ENCODE data around the gene GMDS. TPM values are rescaled to one million over a fixed set of nuclear protein-coding genes. Genes with fewer than 3 reads are reported as not detected.

The GMDS gene
- total RNA-seq, 1 donor from 2014 or later = 44.5 TPM

- intact Hi-C loops (cut with micrococcal nuclease) = loop anchor here (10.0 kb wide), 1 partner anchor 421 kb away; no protein-coding TSS in a partner anchor
- Mint-ChIP-seq H3K9me3 (no peaks in the 10 kb centered on the region), H3K4me1 (ENCODE audit: low read depth) (peaks cover 18% of the 10 kb centered on the region), H3K4me3 (no peak overlapping the region), H3K36me3 (ENCODE audit: low read depth) (peaks cover 4% of the 10 kb centered on the region), H3K27ac (no peak overlapping the region), H3K27me3 (ENCODE audit: insufficient read depth) (no peaks in the 10 kb centered on the region)
- no peak for DNase-seq (ENCODE audit: low spot score)
These were observed 471.7 kb downstream of the GMDS start for GRCh38 chr6:1773700-1774099.

- DNase-seq (ENCODE audit: low spot score) = no peak
- Mint-ChIP-seq H3K4me1 (ENCODE audit: low read depth) (peaks cover 25% of the 10 kb centered on the region), H3K9me3 (no peaks in the 10 kb centered on the region), H3K27ac (no peak overlapping the region), H3K4me3 (no peak overlapping the region), H3K27me3 (ENCODE audit: insufficient read depth) (no peaks in the 10 kb centered on the region), H3K36me3 (ENCODE audit: low read depth) (peaks cover 4% of the 10 kb centered on the region)
- intact Hi-C loops (cut with micrococcal nuclease) = loop anchor here (1.0 to 10.0 kb wide), 4 partner anchors 310 to 792 kb away; no protein-coding TSS in a partner anchor
These were observed 474.3 kb downstream of the GMDS start for GRCh38 chr6:1770968-1771723.

- Mint-ChIP-seq H3K4me1 (ENCODE audit: low read depth) (peaks cover 25% of the 10 kb centered on the region), H3K4me3 (peak overlapping the region; percentile 23), H3K27ac (no peak overlapping the region), H3K27me3 (ENCODE audit: insufficient read depth) (no peaks in the 10 kb centered on the region), H3K9me3 (no peaks in the 10 kb centered on the region), H3K36me3 (ENCODE audit: low read depth) (peaks cover 4% of the 10 kb centered on the region)
- intact Hi-C loops (cut with micrococcal nuclease) = loop anchor here (1.0 to 10.0 kb wide), 4 partner anchors 311 to 792 kb away; no protein-coding TSS in a partner anchor
- peak; percentile 24 for DNase-seq (ENCODE audit: low spot score)
These were observed 475.0 kb downstream of the GMDS start for GRCh38 chr6:1770435-1770843.

GRCh38 chr6:1767481-1768246 lies 477.7 kb downstream of the GMDS start:
- Mint-ChIP-seq H3K4me1 (ENCODE audit: low read depth) (peaks cover 25% of the 10 kb centered on the region), H3K36me3 (ENCODE audit: low read depth) (peaks cover 4% of the 10 kb centered on the region), H3K9me3 (no peaks in the 10 kb centered on the region), H3K27ac (no peak overlapping the region), H3K4me3 (no peak overlapping the region), H3K27me3 (ENCODE audit: insufficient read depth) (no peaks in the 10 kb centered on the region)
- intact Hi-C loops (cut with micrococcal nuclease) = no loop called here
- no peak for DNase-seq (ENCODE audit: low spot score)

GRCh38 chr6:1766654-1767053 lies 478.8 kb downstream of the GMDS start:
- Mint-ChIP-seq H3K4me1 (ENCODE audit: low read depth) (peaks cover 23% of the 10 kb centered on the region), H3K27me3 (ENCODE audit: insufficient read depth) (no peaks in the 10 kb centered on the region), H3K4me3 (no peak overlapping the region), H3K36me3 (ENCODE audit: low read depth) (peaks cover 3% of the 10 kb centered on the region), H3K27ac (no peak overlapping the region), H3K9me3 (no peaks in the 10 kb centered on the region)
- intact Hi-C loops (cut with micrococcal nuclease) = no loop called here
- DNase-seq (ENCODE audit: low spot score) = no peak

- no peak overlapping the region for H3K4me3 Mint-ChIP-seq
- no peaks in the 10 kb centered on the region for H3K36me3 Mint-ChIP-seq (ENCODE audit: low read depth)
- intact Hi-C loops (cut with micrococcal nuclease) = no loop called here
- H3K27me3 Mint-ChIP-seq (ENCODE audit: insufficient read depth) = no peaks in the 10 kb centered on the region
- DNase-seq (ENCODE audit: low spot score) = no peak
- H3K9me3 Mint-ChIP-seq = no peaks in the 10 kb centered on the region
- peaks cover 12% of the 10 kb centered on the region for H3K4me1 Mint-ChIP-seq (ENCODE audit: low read depth)
- no peak overlapping the region for H3K27ac Mint-ChIP-seq
These were observed 480.1 kb downstream of the GMDS start for GRCh38 chr6:1765160-1765903.

- no peaks in the 10 kb centered on the region for H3K9me3 Mint-ChIP-seq
- H3K27ac Mint-ChIP-seq = no peak overlapping the region
- no peak overlapping the region for H3K4me3 Mint-ChIP-seq
These were observed 480.9 kb downstream of the GMDS start for GRCh38 chr6:1764397-1764987.

GRCh38 chr6:1763404-1763803 lies 482.0 kb downstream of the GMDS start:
- Mint-ChIP-seq H3K4me1 (ENCODE audit: low read depth) (peaks cover 7% of the 10 kb centered on the region), H3K27me3 (ENCODE audit: insufficient read depth) (no peaks in the 10 kb centered on the region), H3K27ac (no peak overlapping the region), H3K36me3 (ENCODE audit: low read depth) (no peaks in the 10 kb centered on the region), H3K9me3 (no peaks in the 10 kb centered on the region), H3K4me3 (no peak overlapping the region)
- intact Hi-C loops (cut with micrococcal nuclease) = no loop called here
- no peak for DNase-seq (ENCODE audit: low spot score)

More at GRCh38 chr6:1764397-1764987, 480.9 kb downstream of the GMDS start:
- intact Hi-C loops (cut with micrococcal nuclease) = no loop called here
- Mint-ChIP-seq H3K27me3 (ENCODE audit: insufficient read depth) (no peaks in the 10 kb centered on the region), H3K36me3 (ENCODE audit: low read depth) (no peaks in the 10 kb centered on the region), H3K4me1 (ENCODE audit: low read depth) (peaks cover 7% of the 10 kb centered on the region)
- no peak for DNase-seq (ENCODE audit: low spot score)

- H3K4me1 Mint-ChIP-seq (ENCODE audit: low read depth) = no peaks in the 10 kb centered on the region
- H3K4me3 Mint-ChIP-seq = no peak overlapping the region
- intact Hi-C loops (cut with micrococcal nuclease) = no loop called here
- no peaks in the 10 kb centered on the region for H3K36me3 Mint-ChIP-seq (ENCODE audit: low read depth)
- DNase-seq (ENCODE audit: low spot score) = no peak
- H3K27ac Mint-ChIP-seq = no peak overlapping the region
- no peaks in the 10 kb centered on the region for H3K9me3 Mint-ChIP-seq
- no peaks in the 10 kb centered on the region for H3K27me3 Mint-ChIP-seq (ENCODE audit: insufficient read depth)
These were observed 483.2 kb downstream of the GMDS start for GRCh38 chr6:1762203-1762602.

- no peak for DNase-seq (ENCODE audit: low spot score)
- Mint-ChIP-seq H3K9me3 (no peaks in the 10 kb centered on the region), H3K27ac (no peak overlapping the region), H3K36me3 (ENCODE audit: low read depth) (no peaks in the 10 kb centered on the region), H3K4me1 (ENCODE audit: low read depth) (no peaks in the 10 kb centered on the region), H3K27me3 (ENCODE audit: insufficient read depth) (no peaks in the 10 kb centered on the region), H3K4me3 (no peak overlapping the region)
- intact Hi-C loops (cut with micrococcal nuclease) = no loop called here
These were observed 483.9 kb downstream of the GMDS start for GRCh38 chr6:1761477-1761877.

GRCh38 chr6:1760876-1761275 lies 484.5 kb downstream of the GMDS start:
- Mint-ChIP-seq H3K4me3 (no peak overlapping the region), H3K36me3 (ENCODE audit: low read depth) (no peaks in the 10 kb centered on the region), H3K27me3 (ENCODE audit: insufficient read depth) (no peaks in the 10 kb centered on the region), H3K27ac (no peak overlapping the region), H3K4me1 (ENCODE audit: low read depth) (no peaks in the 10 kb centered on the region), H3K9me3 (no peaks in the 10 kb centered on the region)
- no peak for DNase-seq (ENCODE audit: low spot score)
- intact Hi-C loops (cut with micrococcal nuclease) = no loop called here

GRCh38 chr6:1759870-1760269 lies 485.5 kb downstream of the GMDS start:
- Mint-ChIP-seq H3K36me3 (ENCODE audit: low read depth) (no peaks in the 10 kb centered on the region), H3K4me1 (ENCODE audit: low read depth) (no peaks in the 10 kb centered on the region), H3K27ac (no peak overlapping the region), H3K9me3 (no peaks in the 10 kb centered on the region), H3K27me3 (ENCODE audit: insufficient read depth) (peaks cover 2% of the 10 kb centered on the region), H3K4me3 (no peak overlapping the region)
- intact Hi-C loops (cut with micrococcal nuclease) = no loop called here
- no peak for DNase-seq (ENCODE audit: low spot score)

Data from activated T-helper 1 cell treated with anti-CD3 and anti-CD28 coated beads, Interleukin-12 subunit alpha, Interleukin-12 subunit beta, Interleukin-2, Interleukin-4 antibody, amounts not matched to agents 30 ng/mL and 10 ng/mL and 1 ng/mL, durations not matched to agents 14 hours and 24 hours and 36 hours (primary cell).